RWPE2 (cell line): ENCODE results near the gene FUT7.

Source experiments
- ATAC-seq: fragments of 200-7000 bp; cut with Tn5 transposase; 3 replicates; pipeline ENCODE4 v1.9.1; 2021; ENCODE audit warnings: low read depth
- DNase-seq: peaks from one replicate; pipeline ENCODE4 v3.0.0-alpha.2; 2020; ENCODE audit warnings: low spot score
- H3K27ac ChIP-seq: fragments of 450-650 bp; 2 replicates; pipeline ENCODE4 v1.5.1; 2017; ENCODE audit warnings: mild to moderate bottlenecking; ENCODE audit not compliant: poor library complexity, severe bottlenecking
- H3K27me3 ChIP-seq: fragments of 250-450 bp; sonication (Bioruptor Pico); 2 replicates; pipeline ENCODE4 v1.5.1; 2021; ENCODE audit warnings: mild to moderate bottlenecking, moderate library complexity; ENCODE audit not compliant: insufficient read depth, poor library complexity, severe bottlenecking
- H3K36me3 ChIP-seq: fragments of 250-450 bp; sonication (Bioruptor Pico); 2 replicates; pipeline ENCODE4 v1.5.1; 2020; ENCODE audit warnings: low read depth, mild to moderate bottlenecking, moderate library complexity
- H3K4me1 ChIP-seq: fragments of 250-450 bp; sonication (Bioruptor Pico); 2 replicates; pipeline ENCODE4 v1.5.1; 2021; ENCODE audit warnings: mild to moderate bottlenecking, moderate library complexity; ENCODE audit not compliant: insufficient read depth, poor library complexity, severe bottlenecking
- H3K4me3 ChIP-seq: fragments of 250-450 bp; sonication (Bioruptor Pico); 2 replicates; pipeline ENCODE4 v1.5.1; 2021; ENCODE audit warnings: mild to moderate bottlenecking, moderate library complexity; ENCODE audit not compliant: severe bottlenecking
- H3K9me3 ChIP-seq: fragments of 250-450 bp; sonication (Bioruptor Pico); 2 replicates; pipeline ENCODE4 v1.5.1; 2021; ENCODE audit warnings: mild to moderate bottlenecking, moderate library complexity; ENCODE audit not compliant: severe bottlenecking
- CTCF ChIP-seq: fragments of 450-650 bp; IDR thresholded peaks from one replicate; pipeline ENCODE4 v1.5.1; 2017; ENCODE audit warnings: mild to moderate bottlenecking, moderate library complexity; ENCODE audit not compliant: poor library complexity, severe bottlenecking

The FUT7 gene

DNA sequence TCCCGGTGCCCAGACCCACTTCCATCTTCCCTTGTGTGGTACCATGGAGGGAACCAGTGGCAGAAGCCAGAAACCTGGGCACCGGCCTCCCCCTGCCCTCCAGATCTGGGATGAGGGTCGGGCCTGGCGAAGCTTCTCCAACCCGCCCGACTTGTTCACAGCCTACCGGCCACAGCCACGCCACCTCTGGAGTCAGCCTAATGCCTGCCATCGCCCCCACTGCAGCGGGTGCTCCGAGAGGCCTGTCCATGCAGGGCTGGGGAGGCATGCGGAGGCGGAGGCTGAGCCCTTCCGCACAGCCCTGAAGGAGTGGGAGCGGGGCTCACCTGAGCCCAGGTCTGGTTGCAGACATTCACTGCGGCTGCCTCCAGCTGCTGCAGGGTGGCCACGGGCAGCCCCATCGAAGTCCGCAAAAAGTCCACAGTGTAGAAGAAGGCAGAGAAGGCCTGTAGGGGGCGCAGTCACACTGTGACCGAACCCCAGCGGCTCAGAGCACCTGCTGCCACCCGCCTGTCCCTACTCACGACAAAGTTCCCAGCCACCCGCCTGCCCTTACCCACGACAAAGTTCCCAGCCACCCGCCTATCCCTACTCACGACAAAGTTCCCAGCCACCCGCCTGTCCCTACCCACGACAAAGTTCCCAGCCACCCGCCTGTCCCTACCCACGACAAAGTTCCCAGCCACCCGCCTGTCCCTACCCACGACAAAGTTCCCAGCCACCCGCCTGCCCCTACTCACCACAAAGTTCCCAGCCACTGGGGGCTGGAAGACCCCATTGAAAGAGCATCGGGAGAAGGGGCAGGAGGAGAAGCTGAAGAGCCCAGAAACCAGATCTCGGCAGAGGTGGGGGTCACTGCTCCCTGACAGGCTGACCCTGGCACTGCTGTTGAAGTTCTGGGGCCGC lies 17.9 kb upstream of the FUT7 start:
- no peak overlapping the region for H3K27ac ChIP-seq
- no peaks in the 10 kb centered on the region for H3K36me3 ChIP-seq
- H3K9me3 ChIP-seq: no peaks in the 10 kb centered on the region
- ATAC-seq: no peak
- H3K27me3 ChIP-seq: no peaks in the 10 kb centered on the region
- H3K4me1 ChIP-seq: no peaks in the 10 kb centered on the region
- no peak for TF ChIP-seq CTCF
- no peak for DNase-seq
- no peak overlapping the region for H3K4me3 ChIP-seq

- DNase-seq (no peak), ATAC-seq (no peak)
- TF ChIP-seq CTCF: no peak
- no peaks in the 10 kb centered on the region for H3K36me3 ChIP-seq
- no peaks in the 10 kb centered on the region for H3K9me3 ChIP-seq
- H3K27me3 ChIP-seq: no peaks in the 10 kb centered on the region
- H3K4me3 ChIP-seq: no peak overlapping the region
- no peaks in the 10 kb centered on the region for H3K4me1 ChIP-seq
- H3K27ac ChIP-seq: no peak overlapping the region
Observed at GRCh38 chr9:137048655-137049543, 17.0 kb upstream of the FUT7 start.

- DNase-seq (no peak), ATAC-seq (peak; percentile 43)
- Histone ChIP-seq H3K27ac (peak within 1 kb of the TSS; percentile 14), H3K27me3 (no peaks in the 10 kb centered on the region), H3K4me1 (no peaks in the 10 kb centered on the region), H3K4me3 (peak within 1 kb of the TSS; percentile 67), H3K36me3 (no peaks in the 10 kb centered on the region), H3K9me3 (no peaks in the 10 kb centered on the region)
- peak; percentile 93 for TF ChIP-seq CTCF
Observed at GRCh38 chr9:137046088-137046787, 14.3 kb upstream of the FUT7 start, which contains the start of gene NPDC1. TSS of gene NPDC1 (minus strand) at chr9:137046177. CDS start at chr9:137045989, 188 bp downstream.

GRCh38 chr9:137045294-137046087 lies 13.6 kb upstream of the FUT7 start:
- Histone ChIP-seq H3K36me3 (no peaks in the 10 kb centered on the region), H3K27me3 (no peaks in the 10 kb centered on the region), H3K9me3 (no peaks in the 10 kb centered on the region), H3K27ac (peak overlapping the region; percentile 14), H3K4me1 (no peaks in the 10 kb centered on the region), H3K4me3 (peak overlapping the region; percentile 67)
- ATAC-seq (peak; percentile 35), DNase-seq (no peak)
- TF ChIP-seq CTCF: no peak
